Calu3 (cell line): Measurements from ENCODE around the gene SLC16A10. TPM values are rescaled to one million over a fixed set of nuclear protein-coding genes. Genes with fewer than 3 reads are reported as not detected.

Source experiments
- BruUV-seq: library from RNA; stranded (reverse); fragments of 400-500 nt; replicated peaks from 2 replicates; lab custom pipeline; 2021; lab: Mats Ljungman, UMichigan
- CTCF ChIA-PET: fragments of 300-600 bp; sonication (Branson Sonifier 250); formaldehyde crosslinking; loops from one replicate; lab custom pipeline; 2022; ENCODE audit warnings: antibody characterized with exemption; lab: Charles Lee
- DNase-seq: peaks from one replicate; pipeline ENCODE4 v3.0.0; 2022
- H3K27ac Mint-ChIP-seq: one replicate; pipeline ENCODE4 v1.8.0; 2022; ENCODE audit warnings: mixed read lengths; ENCODE audit not compliant: unreplicated experiment
- H3K27me3 Mint-ChIP-seq: one replicate; pipeline ENCODE4 v1.8.0; 2022; ENCODE audit warnings: mixed read lengths; ENCODE audit not compliant: unreplicated experiment
- H3K36me3 Mint-ChIP-seq: one replicate; pipeline ENCODE4 v1.8.0; 2022; ENCODE audit warnings: mild to moderate bottlenecking, moderate library complexity, mixed read lengths; ENCODE audit not compliant: insufficient read depth, unreplicated experiment
- H3K4me1 Mint-ChIP-seq: one replicate; pipeline ENCODE4 v1.8.0; 2022; ENCODE audit warnings: mild to moderate bottlenecking, low read depth, mixed read lengths; ENCODE audit not compliant: unreplicated experiment
- H3K4me3 Mint-ChIP-seq: one replicate; pipeline ENCODE4 v1.8.0; 2022; ENCODE audit warnings: mild to moderate bottlenecking, low read depth, moderate library complexity, mixed read lengths; ENCODE audit not compliant: unreplicated experiment
- H3K9me3 Mint-ChIP-seq: one replicate; pipeline ENCODE4 v1.8.0; 2022; ENCODE audit warnings: low read depth, mixed read lengths; ENCODE audit not compliant: unreplicated experiment
- CTCF ChIP-seq: fragments of 200-600 bp; IDR thresholded peaks from one replicate; pipeline ENCODE4 v1.8.0; 2022; ENCODE audit warnings: antibody characterized with exemption; ENCODE audit not compliant: unreplicated experiment
- intact Hi-C: fragments of 100-400 bp; cut with micrococcal nuclease; formaldehyde crosslinking; loops from one replicate; pipeline ENCODE4 v1.10.0; 2022; ENCODE audit not compliant: unreplicated experiment
- total RNA-seq: library from RNA; stranded (reverse); gene quantifications from 2 replicates; pipeline ENCODE4 v1.2.3, GENCODE V29; 2022

The SLC16A10 gene
- total RNA-seq, 1 experiment from 2014 or later: 2.6 TPM

GRCh38 chr6:111239461-111239860 lies 152.2 kb downstream of the SLC16A10 start:
- intact Hi-C loops: no loop called here
- H3K36me3 Mint-ChIP-seq: no peaks in the 10 kb centered on the region
- H3K4me1 Mint-ChIP-seq: peaks cover 9% of the 10 kb centered on the region
- no peaks in the 10 kb centered on the region for H3K9me3 Mint-ChIP-seq
- CTCF ChIA-PET: interaction anchor here (0.5 to 1.9 kb wide), 3 partner anchors 12 to 898 kb away, joined by 3 to 5 read pairs (median 3); no protein-coding TSS in a partner anchor
- TF ChIP-seq CTCF: no peak
- no peak overlapping the region for H3K4me3 Mint-ChIP-seq
- no TSS peak for BruUV-seq
- no peak overlapping the region for H3K27ac Mint-ChIP-seq
- H3K27me3 Mint-ChIP-seq: no peaks in the 10 kb centered on the region
- DNase-seq: no peak

GRCh38 chr6:111242452-111242851 lies 155.1 kb downstream of the SLC16A10 start:
- no TSS peak for BruUV-seq
- peak; percentile 5 for DNase-seq
- CTCF ChIA-PET: interaction anchor here (0.8 to 1.2 kb wide), 2 partner anchors 12 to 256 kb away, joined by 3 read pairs; no protein-coding TSS in a partner anchor

GRCh38 chr6:111243095-111243494 lies 155.8 kb downstream of the SLC16A10 start:
- no TSS peak for BruUV-seq
- H3K27ac Mint-ChIP-seq: no peak overlapping the region
- H3K27me3 Mint-ChIP-seq: no peaks in the 10 kb centered on the region
- no peak for DNase-seq
- intact Hi-C loops: no loop called here
- H3K4me3 Mint-ChIP-seq: no peak overlapping the region
- peaks cover 9% of the 10 kb centered on the region for H3K4me1 Mint-ChIP-seq
- CTCF ChIA-PET: interaction anchor here (1.2 kb wide), 1 partner anchor 256 kb away, joined by 3 read pairs; no protein-coding TSS in a partner anchor
- no peaks in the 10 kb centered on the region for H3K9me3 Mint-ChIP-seq
- H3K36me3 Mint-ChIP-seq: no peaks in the 10 kb centered on the region
- TF ChIP-seq CTCF: no peak

More at GRCh38 chr6:111242452-111242851, 155.1 kb downstream of the SLC16A10 start:
- Mint-ChIP-seq H3K27me3 (no peaks in the 10 kb centered on the region), H3K4me1 (peaks cover 9% of the 10 kb centered on the region), H3K4me3 (no peak overlapping the region), H3K27ac (no peak overlapping the region), H3K36me3 (no peaks in the 10 kb centered on the region), H3K9me3 (no peaks in the 10 kb centered on the region)
- intact Hi-C loops: no loop called here
- TF ChIP-seq CTCF: no peak

- CTCF ChIA-PET: no interaction called here
- H3K27me3 Mint-ChIP-seq: no peaks in the 10 kb centered on the region
- no TSS peak for BruUV-seq
- intact Hi-C loops: no loop called here
- no peak overlapping the region for H3K27ac Mint-ChIP-seq
- no peak for TF ChIP-seq CTCF
- H3K36me3 Mint-ChIP-seq: no peaks in the 10 kb centered on the region
- no peak overlapping the region for H3K4me3 Mint-ChIP-seq
- no peak for DNase-seq
- no peaks in the 10 kb centered on the region for H3K4me1 Mint-ChIP-seq
- no peaks in the 10 kb centered on the region for H3K9me3 Mint-ChIP-seq
These were observed 161.5 kb downstream of the SLC16A10 start for GRCh38 chr6:111248789-111249188.
